CD14-positive monocyte (primary cell): Measurements from ENCODE around the gene ALDH9A1. TPM values are rescaled to one million over a fixed set of nuclear protein-coding genes. Genes with fewer than 3 reads are reported as not detected.
"Not testable (repeated sequence)": the region's sequence is repeated elsewhere in the genome, so short reads cannot be mapped to it uniquely, and the experiment has no call there.

Experiments used
- DNase-seq, 3 donors: peaks; one replicate each; pipeline ENCODE4 v3.0.0-alpha.2; 2011 to 2022
- H2AFZ ChIP-seq: 2 replicates; pipeline ENCODE4 v1.6.0; 2012; ENCODE audit warnings: mild to moderate bottlenecking, low read depth, low read length, inconsistent platforms; ENCODE audit not compliant: insufficient read depth, poor library complexity, severe bottlenecking
- H3K27ac ChIP-seq, 2 donors: 1 replicate in 1 of 2; 2 replicates in 1 of 2; pipeline ENCODE4 v1.5.1; 2012 to 2013; ENCODE audit warnings: low read length in 2 of 2, control low read depth in 1 of 2, inconsistent platforms in 1 of 2, low read depth in 1 of 2, mild to moderate bottlenecking in 1 of 2
- H3K27me3 ChIP-seq, 2 donors: one replicate each; pipeline versions ENCODE4 v1.6.0 to v1.6.1; 2011 to 2013; ENCODE audit warnings: low read length in 2 of 2; ENCODE audit not compliant: control insufficient read depth in 2 of 2, insufficient read depth in 2 of 2
- H3K36me3 ChIP-seq, 2 donors: replicated peaks in 1 of 2; 1 replicate in 1 of 2; 2 replicates in 1 of 2; pipeline versions ENCODE4 v1.5.1 to v1.6.1; 2012 to 2013; ENCODE audit warnings: low read length in 2 of 2, control low read depth in 1 of 2, inconsistent platforms in 1 of 2, mild to moderate bottlenecking in 1 of 2; ENCODE audit not compliant: insufficient read depth in 2 of 2, control insufficient read depth in 1 of 2
- H3K4me1 ChIP-seq, 2 donors: 1 replicate in 1 of 2; 2 replicates in 1 of 2; pipeline versions ENCODE4 v1.5.1 to v1.6.1; 2012 to 2013; ENCODE audit warnings: low read length in 2 of 2, control low read depth in 1 of 2, inconsistent platforms in 1 of 2, mild to moderate bottlenecking in 1 of 2, moderate library complexity in 1 of 2; ENCODE audit not compliant: insufficient read depth in 2 of 2, control insufficient read depth in 1 of 2
- H3K4me2 ChIP-seq: replicated peaks from 2 replicates; pipeline ENCODE3; 2012; ENCODE audit warnings: low read length, moderate library complexity, mild to moderate bottlenecking; ENCODE audit not compliant: poor library complexity, severe bottlenecking; ENCODE audit errors: extremely low read depth
- H3K4me3 ChIP-seq, 3 experiments: fragments of 200-600 bp in 1 of 3; sonication (generic) in 1 of 3; replicated peaks in 1 of 3; 1 replicate in 2 of 3; 2 replicates in 1 of 3; pipeline ENCODE4 v1.5.1; 2011 to 2013; ENCODE audit warnings: low read length in 3 of 3, mild to moderate bottlenecking in 3 of 3, control low read depth in 2 of 3, low read depth in 2 of 3, inconsistent platforms in 1 of 3, moderate library complexity in 1 of 3
- H3K79me2 ChIP-seq: 2 replicates; pipeline ENCODE4 v1.6.0; 2012; ENCODE audit warnings: mild to moderate bottlenecking, control low read depth, inconsistent platforms, low read length, moderate library complexity; ENCODE audit not compliant: insufficient read depth
- H3K9ac ChIP-seq: 2 replicates; pipeline ENCODE4 v1.6.0; 2017; ENCODE audit warnings: low read length, mild to moderate bottlenecking; ENCODE audit not compliant: insufficient read depth, poor library complexity, severe bottlenecking
- H3K9me3 ChIP-seq, 2 donors: replicated peaks in 1 of 2; 1 replicate in 1 of 2; 2 replicates in 1 of 2; pipeline versions ENCODE4 v1.5.1 to v1.6.1; 2012 to 2013; ENCODE audit warnings: low read length in 2 of 2, control low read depth in 1 of 2; ENCODE audit not compliant: control insufficient read depth in 1 of 2, insufficient read depth in 1 of 2
- H4K20me1 ChIP-seq: 2 replicates; pipeline ENCODE4 v1.6.0; 2012; ENCODE audit warnings: mild to moderate bottlenecking, low read length, control low read depth, moderate library complexity; ENCODE audit not compliant: insufficient read depth
- H3K27ac Mint-ChIP-seq, 7 donors: one replicate each; pipeline ENCODE4 v1.8.0; 2020; ENCODE audit warnings: mild to moderate bottlenecking in 7 of 7, mixed read lengths in 7 of 7, moderate library complexity in 6 of 7, inconsistent platforms in 2 of 7
- H3K27me3 Mint-ChIP-seq, 3 donors: one replicate each; pipeline ENCODE4 v1.8.0; 2021 to 2022; ENCODE audit warnings: low read depth in 3 of 3, mild to moderate bottlenecking in 3 of 3, mixed read lengths in 3 of 3, moderate library complexity in 3 of 3, inconsistent platforms in 1 of 3
- H3K36me3 Mint-ChIP-seq, 2 donors: one replicate each; pipeline ENCODE4 v1.8.0; 2020; ENCODE audit warnings: mixed read lengths in 2 of 2, inconsistent platforms in 1 of 2, mild to moderate bottlenecking in 1 of 2
- H3K4me1 Mint-ChIP-seq: one replicate; pipeline ENCODE4 v1.8.0; 2020; ENCODE audit warnings: mild to moderate bottlenecking, mixed read lengths
- H3K4me3 Mint-ChIP-seq, 2 donors: one replicate each; pipeline ENCODE4 v1.8.0; 2020; ENCODE audit warnings: mild to moderate bottlenecking in 2 of 2, mixed read lengths in 2 of 2, moderate library complexity in 1 of 2
- H3K9me3 Mint-ChIP-seq, 7 donors: one replicate each; pipeline ENCODE4 v1.8.0; 2020 to 2022; ENCODE audit warnings: mixed read lengths in 7 of 7, mild to moderate bottlenecking in 6 of 7, moderate library complexity in 6 of 7, inconsistent platforms in 2 of 7
- WGBS: methylation state at CpG from one replicate; pipeline ENCODE4 v1.1.5; 2013; ENCODE audit warnings: missing lambda C conversion rate; ENCODE audit not compliant: insufficient coverage; 5-methylcytosine and 5-hydroxymethylcytosine counted together
- intact Hi-C, 2 donors: fragments of 100-400 bp; cut with micrococcal nuclease; formaldehyde crosslinking; loops; one replicate each; pipeline versions ENCODE4 v1.15.0 to v1.15.1; 2023
- polyA plus RNA-seq, 3 donors: library from polyadenylated mRNA; depleted of rRNA in 1 of 3; unstranded in 2 of 3; stranded (reverse) in 1 of 3; fragments of 300-500 nt in 2 of 3; fragments of >200 nt in 1 of 3; fragmentation: Illumina TruSeq in 2 of 3; gene quantifications; 1 replicate in 2 of 3; 2 replicates in 1 of 3; pipeline ENCODE4 v1.2.3, GENCODE V29; 2012 to 2021
- TF ChIP-seq, protein P1 (sequence below): fragments of 200-600 bp; IDR thresholded peaks from one replicate; pipeline ENCODE4 v1.8.0; 2022; ENCODE audit warnings: antibody characterized with exemption, mild to moderate bottlenecking

The ALDH9A1 gene
- polyA plus RNA-seq, 3 donors, result 23.7 to 60.0 (median 57.7) TPM

- Mint-ChIP-seq H3K4me1 (no peaks in the 10 kb centered on the region), H3K9me3 (no peaks in the 10 kb centered on the region), H3K36me3 (peaks cover 60 to 76% of the 10 kb centered on the region in 2 donors), H3K27ac (peak overlapping the region in 2 of 7 donors; percentile 28 to 79), H3K4me3 (no peak overlapping the region), H3K27me3 (no peaks in the 10 kb centered on the region)
- Histone ChIP-seq H3K36me3 (peaks cover 69 to 96% of the 10 kb centered on the region in 2 donors), H3K27me3 (no peaks in the 10 kb centered on the region), H3K79me2 (no peaks in the 10 kb centered on the region), H3K4me2 (no peak overlapping the region), H3K27ac (no peak overlapping the region), H3K4me3 (no peak overlapping the region), H4K20me1 (no peaks in the 10 kb centered on the region), H3K9me3 (no peaks in the 10 kb centered on the region), H3K9ac (no peak overlapping the region), H3K4me1 (no peaks in the 10 kb centered on the region), H2AFZ (no peak overlapping the region)
- TF ChIP-seq, protein P1, sequence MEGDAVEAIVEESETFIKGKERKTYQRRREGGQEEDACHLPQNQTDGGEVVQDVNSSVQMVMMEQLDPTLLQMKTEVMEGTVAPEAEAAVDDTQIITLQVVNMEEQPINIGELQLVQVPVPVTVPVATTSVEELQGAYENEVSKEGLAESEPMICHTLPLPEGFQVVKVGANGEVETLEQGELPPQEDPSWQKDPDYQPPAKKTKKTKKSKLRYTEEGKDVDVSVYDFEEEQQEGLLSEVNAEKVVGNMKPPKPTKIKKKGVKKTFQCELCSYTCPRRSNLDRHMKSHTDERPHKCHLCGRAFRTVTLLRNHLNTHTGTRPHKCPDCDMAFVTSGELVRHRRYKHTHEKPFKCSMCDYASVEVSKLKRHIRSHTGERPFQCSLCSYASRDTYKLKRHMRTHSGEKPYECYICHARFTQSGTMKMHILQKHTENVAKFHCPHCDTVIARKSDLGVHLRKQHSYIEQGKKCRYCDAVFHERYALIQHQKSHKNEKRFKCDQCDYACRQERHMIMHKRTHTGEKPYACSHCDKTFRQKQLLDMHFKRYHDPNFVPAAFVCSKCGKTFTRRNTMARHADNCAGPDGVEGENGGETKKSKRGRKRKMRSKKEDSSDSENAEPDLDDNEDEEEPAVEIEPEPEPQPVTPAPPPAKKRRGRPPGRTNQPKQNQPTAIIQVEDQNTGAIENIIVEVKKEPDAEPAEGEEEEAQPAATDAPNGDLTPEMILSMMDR, result no peak
- no peak for DNase-seq
- intact Hi-C loops, result no loop called here
- WGBS, result 100% methylated on average over 1 of the region's 3 CpGs
These were observed 38.8 kb downstream of the ALDH9A1 start for GRCh38 chr1:165659581-165659895.

GRCh38 chr1:165658766-165659580, 39.4 kb downstream of the ALDH9A1 start:
- H3K9ac ChIP-seq, H3K4me2 ChIP-seq, H3K4me3 Mint-ChIP-seq, H3K79me2 ChIP-seq, H3K4me3 ChIP-seq, H3K27ac ChIP-seq, H3K4me1 ChIP-seq, H3K9me3 ChIP-seq, H4K20me1 ChIP-seq, DNase-seq, H3K9me3 Mint-ChIP-seq, H3K4me1 Mint-ChIP-seq, H3K27me3 Mint-ChIP-seq, H3K27me3 ChIP-seq, intact Hi-C loops, H2AFZ ChIP-seq: not testable (repeated sequence)
- 80% methylated on average over 1 of the region's 9 CpGs for WGBS
- peaks cover 68 to 96% of the 10 kb centered on the region in 2 donors for H3K36me3 ChIP-seq
- peaks cover 56 to 77% of the 10 kb centered on the region in 2 donors for H3K36me3 Mint-ChIP-seq
- H3K27ac Mint-ChIP-seq, result peak overlapping the region in 2 of 7 donors; percentile 28 to 79
